Memory B cell (primary cell): ENCODE measurements around the gene POLN.

Source experiments
- ATAC-seq: fragments of 150-1000 bp; cut with Tn5 transposase; 2 replicates; pipeline ENCODE4 v1.10.0; 2021; ENCODE audit warnings: low read depth, mild to moderate bottlenecking, moderate library complexity
- DNase-seq, 2 donors: peaks; one replicate each; pipeline ENCODE4 v3.0.0; 2022; ENCODE audit warnings: low spot score in 2 of 2
- H3K27ac Mint-ChIP-seq: one replicate; pipeline ENCODE4 v1.8.0; 2022; ENCODE audit warnings: mild to moderate bottlenecking, moderate library complexity, mixed read lengths
- H3K27me3 Mint-ChIP-seq: one replicate; pipeline ENCODE4 v1.8.0; 2022; ENCODE audit warnings: mixed read lengths
- H3K36me3 Mint-ChIP-seq: one replicate; pipeline ENCODE4 v1.8.0; 2022; ENCODE audit warnings: mild to moderate bottlenecking, mixed read lengths
- H3K4me1 Mint-ChIP-seq: one replicate; pipeline ENCODE4 v1.8.0; 2022; ENCODE audit warnings: mixed read lengths
- H3K4me3 Mint-ChIP-seq: one replicate; pipeline ENCODE4 v1.8.0; 2022; ENCODE audit warnings: mild to moderate bottlenecking, moderate library complexity, mixed read lengths
- H3K9me3 Mint-ChIP-seq: one replicate; pipeline ENCODE4 v1.8.0; 2022; ENCODE audit warnings: mixed read lengths

POLN gene

GRCh38 chr4:2084316-2084715 lies 157.6 kb downstream of the POLN start:
- Mint-ChIP-seq H3K36me3 (no peaks in the 10 kb centered on the region), H3K4me3 (no peak overlapping the region), H3K9me3 (peaks cover 2% of the 10 kb centered on the region), H3K27ac (no peak overlapping the region), H3K4me1 (no peaks in the 10 kb centered on the region), H3K27me3 (peaks cover 5% of the 10 kb centered on the region)
- no peak for ATAC-seq
- DNase-seq = no peak

GRCh38 chr4:2083826-2084160 lies 158.1 kb downstream of the POLN start:
- no peaks in the 10 kb centered on the region for H3K36me3 Mint-ChIP-seq
- no peak overlapping the region for H3K4me3 Mint-ChIP-seq
- no peak overlapping the region for H3K27ac Mint-ChIP-seq
- no peak for ATAC-seq
- peaks cover 2% of the 10 kb centered on the region for H3K9me3 Mint-ChIP-seq
- peaks cover 6% of the 10 kb centered on the region for H3K27me3 Mint-ChIP-seq
- no peak for DNase-seq
- no peaks in the 10 kb centered on the region for H3K4me1 Mint-ChIP-seq

- ATAC-seq (no peak), DNase-seq (no peak)
- Mint-ChIP-seq H3K27me3 (peaks cover 6% of the 10 kb centered on the region), H3K4me1 (no peaks in the 10 kb centered on the region), H3K36me3 (no peaks in the 10 kb centered on the region), H3K4me3 (no peak overlapping the region), H3K27ac (no peak overlapping the region), H3K9me3 (peaks cover 2% of the 10 kb centered on the region)
Observed at GRCh38 chr4:2083116-2083825, 158.7 kb downstream of the POLN start.

GRCh38 chr4:2082627-2083026 lies 159.3 kb downstream of the POLN start:
- Mint-ChIP-seq H3K27me3 (peaks cover 6% of the 10 kb centered on the region), H3K4me1 (no peaks in the 10 kb centered on the region), H3K36me3 (no peaks in the 10 kb centered on the region), H3K27ac (no peak overlapping the region), H3K4me3 (no peak overlapping the region), H3K9me3 (peaks cover 2% of the 10 kb centered on the region)
- no peak for ATAC-seq
- DNase-seq = no peak

GRCh38 chr4:2082118-2082517 lies 159.8 kb downstream of the POLN start:
- peaks cover 6% of the 10 kb centered on the region for H3K27me3 Mint-ChIP-seq
- peaks cover 2% of the 10 kb centered on the region for H3K9me3 Mint-ChIP-seq

GRCh38 chr4:2081540-2081939 lies 160.4 kb downstream of the POLN start:
- ATAC-seq = no peak
- peaks cover 7% of the 10 kb centered on the region for H3K27me3 Mint-ChIP-seq
- H3K36me3 Mint-ChIP-seq = no peaks in the 10 kb centered on the region
- H3K4me1 Mint-ChIP-seq = no peaks in the 10 kb centered on the region
- H3K4me3 Mint-ChIP-seq = no peak overlapping the region
- H3K9me3 Mint-ChIP-seq = peaks cover 2% of the 10 kb centered on the region
- no peak overlapping the region for H3K27ac Mint-ChIP-seq
- no peak for DNase-seq

More at GRCh38 chr4:2082118-2082517, 159.8 kb downstream of the POLN start:
- H3K4me1 Mint-ChIP-seq = no peaks in the 10 kb centered on the region
- no peak for DNase-seq
- no peak overlapping the region for H3K27ac Mint-ChIP-seq
- H3K4me3 Mint-ChIP-seq = no peak overlapping the region
- H3K36me3 Mint-ChIP-seq = no peaks in the 10 kb centered on the region
- ATAC-seq = no peak

- peaks cover 5% of the 10 kb centered on the region for H3K27me3 Mint-ChIP-seq
- no peaks in the 10 kb centered on the region for H3K36me3 Mint-ChIP-seq
Observed at GRCh38 chr4:2080429-2081300, 161.3 kb downstream of the POLN start.

DNA sequence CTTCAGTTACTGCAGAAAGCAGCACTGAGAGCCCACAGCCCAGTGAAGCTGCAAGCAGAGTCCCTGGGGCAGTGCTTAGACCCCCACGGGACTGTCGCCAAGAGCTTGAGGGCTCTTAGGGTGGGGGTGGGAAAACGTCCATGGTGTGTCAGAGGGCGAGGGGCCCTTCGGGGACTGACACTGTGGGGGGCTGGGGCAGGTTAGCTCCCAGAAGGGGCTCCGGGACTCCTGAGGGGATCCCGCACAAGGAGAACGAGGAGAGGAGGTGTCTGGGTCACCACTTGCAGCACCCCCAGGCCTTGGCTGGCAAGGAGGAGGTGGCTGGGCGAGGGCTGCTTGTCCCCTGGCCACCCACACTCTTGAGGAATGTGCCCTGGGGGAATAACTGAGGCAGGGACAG lies 162.0 kb downstream of the POLN start:
- Mint-ChIP-seq H3K9me3 (no peaks in the 10 kb centered on the region), H3K27ac (peak overlapping the region; percentile 55), H3K36me3 (no peaks in the 10 kb centered on the region), H3K4me1 (no peaks in the 10 kb centered on the region), H3K4me3 (no peak overlapping the region), H3K27me3 (peaks cover 5% of the 10 kb centered on the region)
- DNase-seq = no peak
- no peak for ATAC-seq

More at GRCh38 chr4:2080429-2081300, 161.3 kb downstream of the POLN start:
- no peak overlapping the region for H3K27ac Mint-ChIP-seq
- H3K4me3 Mint-ChIP-seq = no peak overlapping the region
- no peaks in the 10 kb centered on the region for H3K9me3 Mint-ChIP-seq
- H3K4me1 Mint-ChIP-seq = no peaks in the 10 kb centered on the region
- ATAC-seq (no peak), DNase-seq (no peak)

GRCh38 chr4:2079006-2079405 lies 162.9 kb downstream of the POLN start:
- DNase-seq = no peak
- ATAC-seq = no peak
- Mint-ChIP-seq H3K27me3 (peaks cover 3% of the 10 kb centered on the region), H3K4me3 (no peak overlapping the region), H3K4me1 (no peaks in the 10 kb centered on the region), H3K9me3 (no peaks in the 10 kb centered on the region), H3K27ac (no peak overlapping the region), H3K36me3 (no peaks in the 10 kb centered on the region)

- no peak overlapping the region for H3K27ac Mint-ChIP-seq
- H3K4me3 Mint-ChIP-seq = no peak overlapping the region
- H3K27me3 Mint-ChIP-seq = peaks cover 3% of the 10 kb centered on the region
- no peaks in the 10 kb centered on the region for H3K36me3 Mint-ChIP-seq
- no peak for ATAC-seq
- DNase-seq = no peak
- H3K4me1 Mint-ChIP-seq = no peaks in the 10 kb centered on the region
- H3K9me3 Mint-ChIP-seq = no peaks in the 10 kb centered on the region
Observed at GRCh38 chr4:2078584-2078983, 163.3 kb downstream of the POLN start.

GRCh38 chr4:2077537-2078460 lies 164.1 kb downstream of the POLN start:
- no peaks in the 10 kb centered on the region for H3K9me3 Mint-ChIP-seq
- H3K27me3 Mint-ChIP-seq = peaks cover 3% of the 10 kb centered on the region
- no peak overlapping the region for H3K4me3 Mint-ChIP-seq
- no peaks in the 10 kb centered on the region for H3K4me1 Mint-ChIP-seq
- no peak for ATAC-seq
- no peak for DNase-seq
- H3K27ac Mint-ChIP-seq = no peak overlapping the region
- H3K36me3 Mint-ChIP-seq = no peaks in the 10 kb centered on the region

- Mint-ChIP-seq H3K9me3 (no peaks in the 10 kb centered on the region), H3K36me3 (no peaks in the 10 kb centered on the region), H3K4me1 (no peaks in the 10 kb centered on the region), H3K27ac (no peak overlapping the region), H3K4me3 (no peak overlapping the region), H3K27me3 (peaks cover 3% of the 10 kb centered on the region)
- ATAC-seq (no peak), DNase-seq (no peak)
Observed at GRCh38 chr4:2076908-2077536, 164.9 kb downstream of the POLN start.

DNA sequence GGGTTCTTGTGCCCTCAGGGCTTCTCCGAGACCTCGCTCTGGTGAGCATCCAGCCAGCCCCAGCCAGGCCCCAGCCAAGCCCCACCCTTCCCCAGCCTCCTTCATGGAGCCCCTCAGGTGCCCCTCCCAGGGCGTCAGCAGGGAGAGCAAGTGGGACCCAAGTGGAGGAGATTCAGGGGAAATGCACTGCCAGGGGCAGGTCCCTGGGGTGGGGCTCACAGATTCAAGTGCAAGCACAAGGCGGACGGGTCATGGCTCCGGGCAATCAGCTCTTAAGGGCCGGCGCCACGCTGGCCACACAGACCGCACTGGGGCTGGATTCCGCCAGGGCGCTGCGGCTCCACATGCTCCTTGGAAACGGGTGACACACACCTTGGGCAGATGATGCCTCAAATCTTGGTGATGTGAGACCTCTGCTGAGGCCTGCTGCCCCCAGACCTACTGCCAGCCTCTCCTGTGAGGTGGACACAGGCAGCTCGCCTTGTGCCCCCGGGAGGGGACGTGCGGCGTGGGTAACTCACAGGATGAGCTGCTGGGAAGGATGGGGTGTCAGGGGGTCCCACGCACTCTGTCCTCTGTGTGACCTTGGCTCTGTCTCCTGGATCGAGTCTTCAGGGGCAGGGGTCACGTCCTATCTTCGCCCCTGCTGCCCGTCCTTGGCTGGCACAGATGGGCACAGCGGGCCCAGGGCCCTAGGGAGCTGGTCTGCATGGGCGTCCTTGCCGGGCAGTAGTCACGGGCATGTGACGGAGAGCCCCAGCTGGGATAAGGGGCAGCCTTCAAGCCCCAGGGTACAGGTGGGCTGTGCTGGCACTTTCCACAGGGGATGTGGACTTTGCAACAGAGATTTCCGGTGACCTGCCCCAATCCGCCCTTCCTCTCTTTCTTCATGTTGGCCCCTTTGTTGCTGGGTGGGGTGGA lies 165.7 kb downstream of the POLN start:
- Mint-ChIP-seq H3K27ac (no peak overlapping the region), H3K4me3 (no peak overlapping the region), H3K27me3 (peaks cover 5% of the 10 kb centered on the region), H3K9me3 (no peaks in the 10 kb centered on the region), H3K4me1 (no peaks in the 10 kb centered on the region), H3K36me3 (no peaks in the 10 kb centered on the region)
- DNase-seq = no peak
- ATAC-seq = no peak
